K562 (cell line): ENCODE results near the gene KCNT1.

Experiments used
- CTCF ChIP-seq, 3 experiments: IDR thresholded peaks in 2 of 3; conservative IDR thresholded peaks in 1 of 3; 2 replicates each; pipeline ENCODE4 v1.5.1; 2011 to 2012; ENCODE audit warnings: low read length in 3 of 3, mild to moderate bottlenecking in 3 of 3, control low read depth in 2 of 3, improper control_type of control experiment in 1 of 3, inconsistent platforms in 1 of 3, low read depth in 1 of 3, mixed read lengths in 1 of 3, moderate library complexity in 1 of 3; ENCODE audit not compliant: insufficient read depth in 2 of 3
- EHMT2 ChIP-seq: fragments of 450-650 bp; IDR thresholded peaks from 2 replicates; pipeline ENCODE4 v1.6.1; 2018; ENCODE audit warnings: antibody characterized with exemption
- FOSL1 ChIP-seq: fragments of 200-800 bp; sonication (Bioruptor generic); conservative IDR thresholded peaks from 2 replicates; pipeline ENCODE4 v1.6.1; 2016; ENCODE audit warnings: missing genetic modification characterization, missing compliant biosample characterization
- IRF9 ChIP-seq: fragments of 450-650 bp; IDR thresholded peaks from 2 replicates; pipeline ENCODE4 v1.6.1; 2016; ENCODE audit warnings: missing biosample characterization, missing genetic modification characterization
- MED1 ChIP-seq: sonication (generic); formaldehyde crosslinking; IDR thresholded peaks from 2 replicates; pipeline ENCODE4 v1.8.1; 2023; ENCODE audit warnings: missing genetic modification reagents, borderline replicate concordance
- PATZ1 ChIP-seq: fragments of 250-450 bp; sonication (Bioruptor Pico); IDR thresholded peaks from 2 replicates; pipeline ENCODE4 v1.5.0; 2020; ENCODE audit warnings: mild to moderate bottlenecking, borderline replicate concordance
- REST ChIP-seq, 2 experiments: fragments of 450-650 bp; formaldehyde crosslinking in 1 of 2; IDR thresholded peaks; 2 replicates each; pipeline versions ENCODE4 v1.4.0 to v1.6.1; 2014 to 2020; ENCODE audit warnings: mild to moderate bottlenecking in 2 of 2, borderline replicate concordance in 1 of 2, low read depth in 1 of 2
- TARDBP ChIP-seq: fragments of 450-650 bp; IDR thresholded peaks from 2 replicates; pipeline ENCODE4 v1.6.1; 2016
- XRCC4 ChIP-seq: IDR thresholded peaks from one replicate; pipeline ENCODE4 v1.6.1; 2011; ENCODE audit not compliant: insufficient read depth, insufficient read length; ENCODE audit errors: extremely low read depth
- TF ChIP-seq, protein P1 (sequence below): fragments of 450-650 bp; IDR thresholded peaks from 2 replicates; pipeline ENCODE4 v1.7.1; 2018; ENCODE audit warnings: mild to moderate bottlenecking, low read depth; ENCODE audit not compliant: partially characterized antibody

DNA sequence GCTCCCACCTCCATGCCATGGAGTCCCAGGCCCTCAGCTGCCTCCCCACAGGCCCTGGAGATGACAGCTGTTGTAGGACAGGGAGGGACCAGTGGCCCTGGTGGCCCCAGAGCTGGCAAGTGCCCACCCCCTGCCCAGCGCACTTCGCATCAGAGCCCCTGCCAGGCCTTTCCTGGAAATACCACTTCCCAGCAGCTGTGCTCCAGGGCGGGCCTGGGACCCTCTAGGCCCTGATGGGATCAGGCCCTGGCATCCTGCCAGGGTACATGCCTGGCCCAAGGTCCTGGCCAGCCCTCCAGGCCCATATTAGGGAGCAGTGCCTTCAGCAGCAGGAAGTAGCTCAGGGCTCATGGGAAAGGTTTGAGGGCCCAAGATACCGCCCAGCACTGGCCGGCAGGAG, 2.5 kb downstream of the KCNT1 start:
- no peak for TF ChIP-seq CTCF (IDR thresholded peaks at IDR 0.05 in 2 of 3, conservative IDR thresholded peaks at IDR 0.05 in 1 of 3; ENCODE audit: insufficient read depth in 2 of 3, low read depth in 1 of 3, low read length in 3 of 3)
- no peak for TF ChIP-seq XRCC4
- no peak for TF ChIP-seq MED1 (CRISPR knock-in tag)
- no peak for TF ChIP-seq TARDBP
- TF ChIP-seq EHMT2: no peak
- no peak for TF ChIP-seq PATZ1 (CRISPR knock-in tag)
- TF ChIP-seq IRF9: no peak
- TF ChIP-seq, protein P1, sequence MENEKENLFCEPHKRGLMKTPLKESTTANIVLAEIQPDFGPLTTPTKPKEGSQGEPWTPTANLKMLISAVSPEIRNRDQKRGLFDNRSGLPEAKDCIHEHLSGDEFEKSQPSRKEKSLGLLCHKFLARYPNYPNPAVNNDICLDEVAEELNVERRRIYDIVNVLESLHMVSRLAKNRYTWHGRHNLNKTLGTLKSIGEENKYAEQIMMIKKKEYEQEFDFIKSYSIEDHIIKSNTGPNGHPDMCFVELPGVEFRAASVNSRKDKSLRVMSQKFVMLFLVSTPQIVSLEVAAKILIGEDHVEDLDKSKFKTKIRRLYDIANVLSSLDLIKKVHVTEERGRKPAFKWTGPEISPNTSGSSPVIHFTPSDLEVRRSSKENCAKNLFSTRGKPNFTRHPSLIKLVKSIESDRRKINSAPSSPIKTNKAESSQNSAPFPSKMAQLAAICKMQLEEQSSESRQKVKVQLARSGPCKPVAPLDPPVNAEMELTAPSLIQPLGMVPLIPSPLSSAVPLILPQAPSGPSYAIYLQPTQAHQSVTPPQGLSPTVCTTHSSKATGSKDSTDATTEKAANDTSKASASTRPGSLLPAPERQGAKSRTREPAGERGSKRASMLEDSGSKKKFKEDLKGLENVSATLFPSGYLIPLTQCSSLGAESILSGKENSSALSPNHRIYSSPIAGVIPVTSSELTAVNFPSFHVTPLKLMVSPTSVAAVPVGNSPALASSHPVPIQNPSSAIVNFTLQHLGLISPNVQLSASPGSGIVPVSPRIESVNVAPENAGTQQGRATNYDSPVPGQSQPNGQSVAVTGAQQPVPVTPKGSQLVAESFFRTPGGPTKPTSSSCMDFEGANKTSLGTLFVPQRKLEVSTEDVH: no peak
- no peak for TF ChIP-seq REST (IDR thresholded peaks at IDR 0.05; ENCODE audit: borderline replicate concordance)
- no peak for TF ChIP-seq REST (CRISPR knock-in tag; IDR thresholded peaks at IDR 0.05; ENCODE audit: low read depth)
- TF ChIP-seq FOSL1 (tag): no peak
